CD14-positive monocyte (primary cell): ENCODE results near the gene APOBEC3H. TPM values are rescaled to one million over a fixed set of nuclear protein-coding genes. Genes with fewer than 3 reads are reported as not detected.

ENCODE experiments used
- DNase-seq, 3 donors: peaks; one replicate each; pipeline ENCODE4 v3.0.0-alpha.2; 2011 to 2022
- H2AFZ ChIP-seq: 2 replicates; pipeline ENCODE4 v1.6.0; 2012; ENCODE audit warnings: mild to moderate bottlenecking, low read depth, low read length, inconsistent platforms; ENCODE audit not compliant: insufficient read depth, poor library complexity, severe bottlenecking
- H3K27ac ChIP-seq, 2 donors: 1 replicate in 1 of 2; 2 replicates in 1 of 2; pipeline ENCODE4 v1.5.1; 2012 to 2013; ENCODE audit warnings: low read length in 2 of 2, control low read depth in 1 of 2, inconsistent platforms in 1 of 2, low read depth in 1 of 2, mild to moderate bottlenecking in 1 of 2
- H3K27me3 ChIP-seq, 2 donors: one replicate each; pipeline versions ENCODE4 v1.6.0 to v1.6.1; 2011 to 2013; ENCODE audit warnings: low read length in 2 of 2; ENCODE audit not compliant: control insufficient read depth in 2 of 2, insufficient read depth in 2 of 2
- H3K36me3 ChIP-seq, 2 donors: replicated peaks in 1 of 2; 1 replicate in 1 of 2; 2 replicates in 1 of 2; pipeline versions ENCODE4 v1.5.1 to v1.6.1; 2012 to 2013; ENCODE audit warnings: low read length in 2 of 2, control low read depth in 1 of 2, inconsistent platforms in 1 of 2, mild to moderate bottlenecking in 1 of 2; ENCODE audit not compliant: insufficient read depth in 2 of 2, control insufficient read depth in 1 of 2
- H3K4me1 ChIP-seq, 2 donors: 1 replicate in 1 of 2; 2 replicates in 1 of 2; pipeline versions ENCODE4 v1.5.1 to v1.6.1; 2012 to 2013; ENCODE audit warnings: low read length in 2 of 2, control low read depth in 1 of 2, inconsistent platforms in 1 of 2, mild to moderate bottlenecking in 1 of 2, moderate library complexity in 1 of 2; ENCODE audit not compliant: insufficient read depth in 2 of 2, control insufficient read depth in 1 of 2
- H3K4me2 ChIP-seq: replicated peaks from 2 replicates; pipeline ENCODE3; 2012; ENCODE audit warnings: low read length, moderate library complexity, mild to moderate bottlenecking; ENCODE audit not compliant: poor library complexity, severe bottlenecking; ENCODE audit errors: extremely low read depth
- H3K4me3 ChIP-seq, 3 experiments: fragments of 200-600 bp in 1 of 3; sonication (generic) in 1 of 3; replicated peaks in 1 of 3; 1 replicate in 2 of 3; 2 replicates in 1 of 3; pipeline ENCODE4 v1.5.1; 2011 to 2013; ENCODE audit warnings: low read length in 3 of 3, mild to moderate bottlenecking in 3 of 3, control low read depth in 2 of 3, low read depth in 2 of 3, inconsistent platforms in 1 of 3, moderate library complexity in 1 of 3
- H3K79me2 ChIP-seq: 2 replicates; pipeline ENCODE4 v1.6.0; 2012; ENCODE audit warnings: mild to moderate bottlenecking, control low read depth, inconsistent platforms, low read length, moderate library complexity; ENCODE audit not compliant: insufficient read depth
- H3K9ac ChIP-seq: 2 replicates; pipeline ENCODE4 v1.6.0; 2017; ENCODE audit warnings: low read length, mild to moderate bottlenecking; ENCODE audit not compliant: insufficient read depth, poor library complexity, severe bottlenecking
- H3K9me3 ChIP-seq, 2 donors: replicated peaks in 1 of 2; 1 replicate in 1 of 2; 2 replicates in 1 of 2; pipeline versions ENCODE4 v1.5.1 to v1.6.1; 2012 to 2013; ENCODE audit warnings: low read length in 2 of 2, control low read depth in 1 of 2; ENCODE audit not compliant: control insufficient read depth in 1 of 2, insufficient read depth in 1 of 2
- H4K20me1 ChIP-seq: 2 replicates; pipeline ENCODE4 v1.6.0; 2012; ENCODE audit warnings: mild to moderate bottlenecking, low read length, control low read depth, moderate library complexity; ENCODE audit not compliant: insufficient read depth
- H3K27ac Mint-ChIP-seq, 7 donors: one replicate each; pipeline ENCODE4 v1.8.0; 2020; ENCODE audit warnings: mild to moderate bottlenecking in 7 of 7, mixed read lengths in 7 of 7, moderate library complexity in 6 of 7, inconsistent platforms in 2 of 7
- H3K27me3 Mint-ChIP-seq, 3 donors: one replicate each; pipeline ENCODE4 v1.8.0; 2021 to 2022; ENCODE audit warnings: low read depth in 3 of 3, mild to moderate bottlenecking in 3 of 3, mixed read lengths in 3 of 3, moderate library complexity in 3 of 3, inconsistent platforms in 1 of 3
- H3K36me3 Mint-ChIP-seq, 2 donors: one replicate each; pipeline ENCODE4 v1.8.0; 2020; ENCODE audit warnings: mixed read lengths in 2 of 2, inconsistent platforms in 1 of 2, mild to moderate bottlenecking in 1 of 2
- H3K4me1 Mint-ChIP-seq: one replicate; pipeline ENCODE4 v1.8.0; 2020; ENCODE audit warnings: mild to moderate bottlenecking, mixed read lengths
- H3K4me3 Mint-ChIP-seq, 2 donors: one replicate each; pipeline ENCODE4 v1.8.0; 2020; ENCODE audit warnings: mild to moderate bottlenecking in 2 of 2, mixed read lengths in 2 of 2, moderate library complexity in 1 of 2
- H3K9me3 Mint-ChIP-seq, 7 donors: one replicate each; pipeline ENCODE4 v1.8.0; 2020 to 2022; ENCODE audit warnings: mixed read lengths in 7 of 7, mild to moderate bottlenecking in 6 of 7, moderate library complexity in 6 of 7, inconsistent platforms in 2 of 7
- CTCF ChIP-seq: fragments of 200-600 bp; IDR thresholded peaks from one replicate; pipeline ENCODE4 v1.8.0; 2022; ENCODE audit warnings: antibody characterized with exemption, mild to moderate bottlenecking
- WGBS: methylation state at CpG from one replicate; pipeline ENCODE4 v1.1.5; 2013; ENCODE audit warnings: missing lambda C conversion rate; ENCODE audit not compliant: insufficient coverage; 5-methylcytosine and 5-hydroxymethylcytosine counted together
- intact Hi-C, 2 donors: fragments of 100-400 bp; cut with micrococcal nuclease; formaldehyde crosslinking; loops; one replicate each; pipeline versions ENCODE4 v1.15.0 to v1.15.1; 2023
- polyA plus RNA-seq, 3 donors: library from polyadenylated mRNA; depleted of rRNA in 1 of 3; unstranded in 2 of 3; stranded (reverse) in 1 of 3; fragments of 300-500 nt in 2 of 3; fragments of >200 nt in 1 of 3; fragmentation: Illumina TruSeq in 2 of 3; gene quantifications; 1 replicate in 2 of 3; 2 replicates in 1 of 3; pipeline ENCODE4 v1.2.3, GENCODE V29; 2012 to 2021

APOBEC3H gene
- polyA plus RNA-seq, 3 donors: 0.28 TPM; not detected in 2

- H2AFZ ChIP-seq: no peak overlapping the region
- H3K9me3 ChIP-seq: no peaks in the 10 kb centered on the region
- H3K4me3 Mint-ChIP-seq: no peak overlapping the region
- no peak overlapping the region for H3K9ac ChIP-seq
- intact Hi-C loops: loop anchor here (5.0 to 10.0 kb wide), 3 partner anchors 116 to 249 kb away; partner anchors contain the start of gene CBX6 (in 2 of the 2)
- no peak overlapping the region for H3K4me3 ChIP-seq
- H3K27me3 ChIP-seq: no peaks in the 10 kb centered on the region
- TF ChIP-seq CTCF: no peak
- no peaks in the 10 kb centered on the region for H3K36me3 Mint-ChIP-seq
- H3K36me3 ChIP-seq: no peaks in the 10 kb centered on the region
- DNase-seq: no peak
- no peaks in the 10 kb centered on the region for H3K79me2 ChIP-seq
- peaks cover 6 to 10% of the 10 kb centered on the region in 2 donors for H3K4me1 ChIP-seq
- H3K4me2 ChIP-seq: no peak overlapping the region
- peaks cover 2 to 7% (median 4%) of the 10 kb centered on the region in 3 donors for H3K27me3 Mint-ChIP-seq
- H3K4me1 Mint-ChIP-seq: peaks cover 14% of the 10 kb centered on the region
- H3K27ac ChIP-seq: no peak overlapping the region
- H3K9me3 Mint-ChIP-seq: no peaks in the 10 kb centered on the region
- no peaks in the 10 kb centered on the region for H4K20me1 ChIP-seq
- H3K27ac Mint-ChIP-seq: no peak overlapping the region
- 80% methylated on average over 1 of the region's 4 CpGs for WGBS
Measured at GRCh38 chr22:39120983-39121382, 23.9 kb downstream of the APOBEC3H start.

GRCh38 chr22:39122772-39123470 is 25.9 kb downstream of the APOBEC3H start:
- Histone ChIP-seq H3K9me3 (no peaks in the 10 kb centered on the region), H3K27ac (no peak overlapping the region), H2AFZ (no peak overlapping the region), H3K36me3 (no peaks in the 10 kb centered on the region), H4K20me1 (no peaks in the 10 kb centered on the region), H3K4me1 (peaks cover 6 to 10% of the 10 kb centered on the region in 2 donors), H3K27me3 (no peaks in the 10 kb centered on the region), H3K4me2 (no peak overlapping the region), H3K4me3 (no peak overlapping the region), H3K79me2 (no peaks in the 10 kb centered on the region), H3K9ac (no peak overlapping the region)
- Mint-ChIP-seq H3K36me3 (no peaks in the 10 kb centered on the region), H3K27me3 (peaks cover 2 to 7% (median 4%) of the 10 kb centered on the region in 3 donors), H3K4me3 (no peak overlapping the region), H3K9me3 (no peaks in the 10 kb centered on the region), H3K4me1 (peaks cover 12% of the 10 kb centered on the region), H3K27ac (no peak overlapping the region)
- intact Hi-C loops: loop anchor here (5.0 to 10.0 kb wide), 3 partner anchors 118 to 251 kb away; partner anchors contain the start of gene CBX6 (in 2 of the 2)
- TF ChIP-seq CTCF: no peak
- DNase-seq: no peak
- WGBS: over 99% methylated on average over 13 of the region's 17 CpGs
